Lower lobe of right lung (tissue), 2 donors: Measurements from ENCODE around the gene PALLD. TPM values are rescaled to one million over a fixed set of nuclear protein-coding genes. Genes with fewer than 3 reads are reported as not detected.
A peak's percentile ranks its signal among the peaks of the same experiment; 100 is the strongest.
"Not testable (repeated sequence)": the region's sequence is repeated elsewhere in the genome, so short reads cannot be mapped to it uniquely, and the experiment has no call there.

Experiments used
- ATAC-seq, 2 donors: fragments of 200-7000 bp; cut with Tn5 transposase; one replicate each; pipeline ENCODE4 v1.9.1; 2020 to 2022; ENCODE audit warnings: mild to moderate bottlenecking in 2 of 2, moderate library complexity in 2 of 2
- DNase-seq: peaks from one replicate; pipeline ENCODE4 v3.0.0-alpha.2; 2020
- H3K27ac ChIP-seq: fragments of 200-600 bp; one replicate; pipeline ENCODE4 v1.8.0; 2022
- H3K27me3 ChIP-seq: fragments of 200-600 bp; one replicate; pipeline ENCODE4 v1.8.0; 2022; ENCODE audit warnings: low read depth
- H3K36me3 ChIP-seq: fragments of 200-600 bp; one replicate; pipeline ENCODE4 v1.8.0; 2022; ENCODE audit warnings: mild to moderate bottlenecking
- H3K4me1 ChIP-seq: fragments of 200-600 bp; one replicate; pipeline ENCODE4 v1.8.0; 2022
- H3K4me3 ChIP-seq: fragments of 200-600 bp; one replicate; pipeline ENCODE4 v1.8.0; 2022; ENCODE audit warnings: mild to moderate bottlenecking
- H3K9me3 ChIP-seq: fragments of 200-600 bp; one replicate; pipeline ENCODE4 v1.8.0; 2022
- intact Hi-C: fragments of 100-400 bp; cut with DNase I; formaldehyde crosslinking; loops from one replicate; pipeline ENCODE4 v1.11.0; 2022
- long read RNA-seq: library from polyadenylated mRNA; unstranded; transcript quantifications from one replicate; pipeline ENCODE4 v2.0.0, GENCODE V29; 2021
- total RNA-seq: library from RNA; stranded (reverse); fragmentation: NEBNext Ultra II Directional; extraction: Animal tissue kit (Norgen Biotek cat#: 25700); gene quantifications from one replicate; pipeline ENCODE4 v1.2.1, GENCODE V29; 2021
- TF ChIP-seq, protein P1 (sequence below): fragments of 200-600 bp; IDR thresholded peaks from one replicate; pipeline ENCODE4 v1.8.0; 2022; ENCODE audit warnings: antibody characterized with exemption, mild to moderate bottlenecking
- donor health status: DM: no; HTN: yes; CAD: no; lungs with severe emphysema.

Gene PALLD
- total RNA-seq: 91.9 TPM
- long read RNA-seq, full-length matches to known transcripts: 71 of 176 reads
- long read RNA-seq, partial matches to known transcripts: 87 of 176 reads
- long read RNA-seq, other reads (novel, unspliced or antisense): 18 of 176 reads

GRCh38 chr4:168496834-168497233 is at the start of gene PALLD:
Gene PALLD (plus strand): TSS chr4:168497052.
- TF ChIP-seq, protein P1, sequence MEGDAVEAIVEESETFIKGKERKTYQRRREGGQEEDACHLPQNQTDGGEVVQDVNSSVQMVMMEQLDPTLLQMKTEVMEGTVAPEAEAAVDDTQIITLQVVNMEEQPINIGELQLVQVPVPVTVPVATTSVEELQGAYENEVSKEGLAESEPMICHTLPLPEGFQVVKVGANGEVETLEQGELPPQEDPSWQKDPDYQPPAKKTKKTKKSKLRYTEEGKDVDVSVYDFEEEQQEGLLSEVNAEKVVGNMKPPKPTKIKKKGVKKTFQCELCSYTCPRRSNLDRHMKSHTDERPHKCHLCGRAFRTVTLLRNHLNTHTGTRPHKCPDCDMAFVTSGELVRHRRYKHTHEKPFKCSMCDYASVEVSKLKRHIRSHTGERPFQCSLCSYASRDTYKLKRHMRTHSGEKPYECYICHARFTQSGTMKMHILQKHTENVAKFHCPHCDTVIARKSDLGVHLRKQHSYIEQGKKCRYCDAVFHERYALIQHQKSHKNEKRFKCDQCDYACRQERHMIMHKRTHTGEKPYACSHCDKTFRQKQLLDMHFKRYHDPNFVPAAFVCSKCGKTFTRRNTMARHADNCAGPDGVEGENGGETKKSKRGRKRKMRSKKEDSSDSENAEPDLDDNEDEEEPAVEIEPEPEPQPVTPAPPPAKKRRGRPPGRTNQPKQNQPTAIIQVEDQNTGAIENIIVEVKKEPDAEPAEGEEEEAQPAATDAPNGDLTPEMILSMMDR: no peak
- ATAC-seq: peak; percentile 50 to 74
- intact Hi-C loops: no loop called here
- Histone ChIP-seq H3K27me3 (no peaks in the 10 kb centered on the region), H3K4me3 (no peak within 1 kb of the TSS), H3K36me3 (no peaks in the 10 kb centered on the region), H3K9me3 (no peaks in the 10 kb centered on the region), H3K27ac (no peak within 1 kb of the TSS), H3K4me1 (no peaks in the 10 kb centered on the region)
- peak; percentile 47 for DNase-seq

GRCh38 chr4:168449063-168449462 is 47.8 kb upstream of the PALLD start:
- H3K27ac ChIP-seq, DNase-seq, ATAC-seq, H3K4me3 ChIP-seq, H3K4me1 ChIP-seq, H3K9me3 ChIP-seq, intact Hi-C loops, H3K27me3 ChIP-seq: not testable (repeated sequence)
- H3K36me3 ChIP-seq: peaks cover 32% of the 10 kb centered on the region

DNA sequence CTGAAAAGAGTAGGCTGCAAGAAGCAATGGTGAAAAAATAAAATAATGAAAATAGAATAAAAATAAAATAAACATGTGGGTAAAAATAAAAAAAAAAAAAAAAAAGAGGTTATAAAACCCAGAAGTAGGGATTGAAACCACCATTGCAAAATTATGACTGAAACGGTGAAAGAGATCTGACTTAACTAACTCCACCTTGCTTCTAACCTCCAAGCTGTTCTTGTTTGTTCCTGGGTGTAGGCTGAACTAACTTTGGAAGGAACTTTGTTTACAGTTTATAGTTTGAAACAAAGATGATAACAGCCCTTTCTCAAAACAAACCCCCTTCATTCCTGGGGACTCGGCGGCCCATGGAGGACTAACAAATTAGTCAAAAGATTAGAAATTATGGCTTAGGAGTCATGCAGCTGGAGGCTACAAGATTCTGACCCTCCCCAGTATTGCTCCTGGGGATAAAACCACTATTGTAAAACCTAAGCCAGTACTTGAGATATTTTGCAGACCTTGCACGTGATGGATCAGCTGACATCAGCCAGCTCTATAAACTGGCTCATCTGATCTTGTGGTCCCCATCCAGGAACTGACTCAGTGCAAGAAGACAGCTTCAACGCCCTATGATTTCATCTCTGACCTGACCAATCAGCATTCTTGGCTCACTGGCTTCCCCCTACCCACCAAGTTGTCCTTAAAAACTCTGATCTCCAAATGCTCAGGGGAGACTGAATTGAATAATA is 47.0 kb upstream of the PALLD start:
- Histone ChIP-seq H3K4me1 (no peaks in the 10 kb centered on the region), H3K9me3 (no peaks in the 10 kb centered on the region), H3K4me3 (no peak overlapping the region), H3K36me3 (peaks cover 32% of the 10 kb centered on the region), H3K27ac (no peak overlapping the region), H3K27me3 (no peaks in the 10 kb centered on the region)
- TF ChIP-seq, protein P1: no peak
- intact Hi-C loops: no loop called here
- ATAC-seq (no peak), DNase-seq (no peak)

DNA sequence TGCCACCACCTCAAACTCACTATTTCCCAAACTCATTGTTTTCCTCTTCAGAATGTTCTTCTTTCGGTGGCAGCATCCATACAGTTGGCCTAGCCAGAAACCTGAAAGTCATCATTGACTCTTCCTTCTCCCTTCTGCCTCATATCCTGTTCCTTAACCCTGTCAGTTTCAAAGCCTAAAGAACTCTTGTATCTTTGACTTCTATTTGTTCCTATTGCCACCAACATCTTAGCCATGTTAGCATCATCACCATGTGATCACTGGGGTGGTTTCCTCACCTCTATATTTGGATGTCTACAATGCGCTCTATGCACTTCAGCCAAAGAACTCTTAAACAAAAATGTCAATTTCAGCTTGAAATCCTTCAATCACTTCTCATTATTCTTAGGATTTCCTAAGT is 45.5 kb upstream of the PALLD start:
- H3K9me3 ChIP-seq: no peaks in the 10 kb centered on the region
- intact Hi-C loops: no loop called here
- DNase-seq (no peak), ATAC-seq (no peak)
- no peak overlapping the region for H3K4me3 ChIP-seq
- H3K36me3 ChIP-seq: peaks cover 43% of the 10 kb centered on the region
- TF ChIP-seq, protein P1: no peak
- H3K27ac ChIP-seq: no peak overlapping the region
- no peaks in the 10 kb centered on the region for H3K4me1 ChIP-seq
- H3K27me3 ChIP-seq: no peaks in the 10 kb centered on the region

DNA sequence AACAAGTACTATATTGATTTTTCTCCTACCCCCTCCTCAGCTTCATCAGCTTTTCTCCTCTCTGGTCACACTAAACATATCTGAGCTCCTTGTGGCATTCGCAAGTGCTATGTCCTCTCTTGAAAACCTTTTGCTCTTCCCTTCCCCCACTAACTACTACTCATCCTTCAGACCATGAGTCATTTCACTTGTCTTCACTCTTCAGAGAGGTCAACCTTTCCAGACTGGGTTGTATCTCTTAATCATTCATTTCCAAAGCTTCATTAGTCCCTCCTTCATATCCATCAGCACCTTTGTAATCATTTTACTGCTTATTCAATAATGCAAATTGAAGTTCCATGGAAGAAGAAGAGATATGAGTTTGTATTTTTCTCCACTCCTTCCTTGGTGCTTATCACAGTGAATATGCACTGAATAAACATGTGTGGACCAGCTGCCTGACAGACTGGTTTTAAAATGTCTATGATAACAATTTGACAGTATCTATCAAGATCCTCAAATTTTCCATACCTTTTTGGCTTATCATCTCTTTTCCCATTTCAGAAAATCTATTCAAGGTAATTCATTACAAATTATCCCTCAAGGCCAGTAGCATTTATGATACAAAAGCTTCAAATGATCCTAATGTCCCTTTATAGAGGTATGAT is 45.0 kb upstream of the PALLD start:
- H3K27ac ChIP-seq: no peak overlapping the region
- no peak for ATAC-seq
- intact Hi-C loops: no loop called here

More for the DNA sequence above, 45.0 kb upstream of the PALLD start:
- no peak for DNase-seq
- Histone ChIP-seq H3K27me3 (no peaks in the 10 kb centered on the region), H3K4me1 (no peaks in the 10 kb centered on the region), H3K4me3 (no peak overlapping the region), H3K9me3 (no peaks in the 10 kb centered on the region), H3K36me3 (peaks cover 43% of the 10 kb centered on the region)
- TF ChIP-seq, protein P1: no peak
